Measurements from ENCODE around the gene FBXW11. TPM values are rescaled to one million over a fixed set of nuclear protein-coding genes. Genes with fewer than 3 reads are reported as not detected.
A peak's percentile ranks its signal among the peaks of the same experiment; 100 is the strongest.

The FBXW11 gene
- total RNA-seq, 1 donor from 2014 or later, result 110 TPM

GRCh38 chr5:171975877-171976667, 30.4 kb downstream of the FBXW11 start:
- Mint-ChIP-seq H3K4me1 (ENCODE audit: low read depth, unreplicated experiment) (peaks cover 14% of the 10 kb centered on the region), H3K4me3 (ENCODE audit: unreplicated experiment) (no peak overlapping the region), H3K36me3 (ENCODE audit: unreplicated experiment) (peaks cover 13% of the 10 kb centered on the region), H3K9me3 (ENCODE audit: unreplicated experiment) (peaks cover 7% of the 10 kb centered on the region), H3K27ac (ENCODE audit: unreplicated experiment) (no peak overlapping the region), H3K27me3 (ENCODE audit: unreplicated experiment) (no peaks in the 10 kb centered on the region)
- no peak for TF ChIP-seq CTCF (IDR thresholded peaks at IDR 0.05; ENCODE audit: partially characterized antibody, unreplicated experiment)
- DNase-seq, result no peak

GRCh38 chr5:171975262-171975876, 31.1 kb downstream of the FBXW11 start:
- H3K9me3 Mint-ChIP-seq (ENCODE audit: unreplicated experiment), result peaks cover 7% of the 10 kb centered on the region
- no peak overlapping the region for H3K4me3 Mint-ChIP-seq (ENCODE audit: unreplicated experiment)
- H3K36me3 Mint-ChIP-seq (ENCODE audit: unreplicated experiment), result peaks cover 13% of the 10 kb centered on the region
- no peaks in the 10 kb centered on the region for H3K27me3 Mint-ChIP-seq (ENCODE audit: unreplicated experiment)
- H3K27ac Mint-ChIP-seq (ENCODE audit: unreplicated experiment), result peak overlapping the region; percentile 40
- no peak for TF ChIP-seq CTCF (IDR thresholded peaks at IDR 0.05; ENCODE audit: partially characterized antibody, unreplicated experiment)
- no peak for DNase-seq
- H3K4me1 Mint-ChIP-seq (ENCODE audit: low read depth, unreplicated experiment), result peaks cover 14% of the 10 kb centered on the region

GRCh38 chr5:171970826-171971225, 35.6 kb downstream of the FBXW11 start:
- Mint-ChIP-seq H3K36me3 (ENCODE audit: unreplicated experiment) (no peaks in the 10 kb centered on the region), H3K27ac (ENCODE audit: unreplicated experiment) (no peak overlapping the region), H3K27me3 (ENCODE audit: unreplicated experiment) (no peaks in the 10 kb centered on the region), H3K4me3 (ENCODE audit: unreplicated experiment) (no peak overlapping the region), H3K4me1 (ENCODE audit: low read depth, unreplicated experiment) (peaks cover 15% of the 10 kb centered on the region), H3K9me3 (ENCODE audit: unreplicated experiment) (peaks cover 4% of the 10 kb centered on the region)
- no peak for DNase-seq
- TF ChIP-seq CTCF (IDR thresholded peaks at IDR 0.05; ENCODE audit: partially characterized antibody, unreplicated experiment), result no peak

GRCh38 chr5:171969288-171969880, 37.1 kb downstream of the FBXW11 start:
- Mint-ChIP-seq H3K4me1 (ENCODE audit: low read depth, unreplicated experiment) (peaks cover 6% of the 10 kb centered on the region), H3K27me3 (ENCODE audit: unreplicated experiment) (no peaks in the 10 kb centered on the region), H3K9me3 (ENCODE audit: unreplicated experiment) (peaks cover 4% of the 10 kb centered on the region), H3K36me3 (ENCODE audit: unreplicated experiment) (no peaks in the 10 kb centered on the region), H3K27ac (ENCODE audit: unreplicated experiment) (no peak overlapping the region), H3K4me3 (ENCODE audit: unreplicated experiment) (no peak overlapping the region)
- no peak for DNase-seq
- no peak for TF ChIP-seq CTCF (IDR thresholded peaks at IDR 0.05; ENCODE audit: partially characterized antibody, unreplicated experiment)

GRCh38 chr5:171968531-171968930, 37.9 kb downstream of the FBXW11 start:
- no peak overlapping the region for H3K4me3 Mint-ChIP-seq (ENCODE audit: unreplicated experiment)
- no peaks in the 10 kb centered on the region for H3K36me3 Mint-ChIP-seq (ENCODE audit: unreplicated experiment)
- no peak overlapping the region for H3K27ac Mint-ChIP-seq (ENCODE audit: unreplicated experiment)
- H3K27me3 Mint-ChIP-seq (ENCODE audit: unreplicated experiment), result no peaks in the 10 kb centered on the region
- TF ChIP-seq CTCF (IDR thresholded peaks at IDR 0.05; ENCODE audit: partially characterized antibody, unreplicated experiment), result no peak
- H3K9me3 Mint-ChIP-seq (ENCODE audit: unreplicated experiment), result peaks cover 4% of the 10 kb centered on the region
- DNase-seq, result no peak
- H3K4me1 Mint-ChIP-seq (ENCODE audit: low read depth, unreplicated experiment), result peaks cover 7% of the 10 kb centered on the region
